Right lobe of liver (tissue), 4 donors: ENCODE results near the gene ZNF333.

Source experiments
- POLR2A ChIP-seq: fragments of 450-650 bp; IDR thresholded peaks from one replicate; pipeline ENCODE4 v1.6.1; 2017; ENCODE audit warnings: antibody characterized with exemption, mild to moderate bottlenecking
- TF ChIP-seq, protein P1 (sequence below), 4 donors: fragments of 200-600 bp in 3 of 4; fragments of 450-650 bp in 1 of 4; IDR thresholded peaks; one replicate each; pipeline versions ENCODE4 v1.5.1 to v1.8.0; 2016 to 2022; ENCODE audit warnings: antibody characterized with exemption in 4 of 4, mild to moderate bottlenecking in 2 of 4
- donor health status: DM: no; HTN: no; CAD: no.
- donor health status: DM: no; HTN: no; CAD: no.
- donor health status: DM: no; HTN: yes; CAD: no.

GRCh38 chr19:14655726-14656125, 34.1 kb upstream of the ZNF333 start:
- TF ChIP-seq, protein P1, sequence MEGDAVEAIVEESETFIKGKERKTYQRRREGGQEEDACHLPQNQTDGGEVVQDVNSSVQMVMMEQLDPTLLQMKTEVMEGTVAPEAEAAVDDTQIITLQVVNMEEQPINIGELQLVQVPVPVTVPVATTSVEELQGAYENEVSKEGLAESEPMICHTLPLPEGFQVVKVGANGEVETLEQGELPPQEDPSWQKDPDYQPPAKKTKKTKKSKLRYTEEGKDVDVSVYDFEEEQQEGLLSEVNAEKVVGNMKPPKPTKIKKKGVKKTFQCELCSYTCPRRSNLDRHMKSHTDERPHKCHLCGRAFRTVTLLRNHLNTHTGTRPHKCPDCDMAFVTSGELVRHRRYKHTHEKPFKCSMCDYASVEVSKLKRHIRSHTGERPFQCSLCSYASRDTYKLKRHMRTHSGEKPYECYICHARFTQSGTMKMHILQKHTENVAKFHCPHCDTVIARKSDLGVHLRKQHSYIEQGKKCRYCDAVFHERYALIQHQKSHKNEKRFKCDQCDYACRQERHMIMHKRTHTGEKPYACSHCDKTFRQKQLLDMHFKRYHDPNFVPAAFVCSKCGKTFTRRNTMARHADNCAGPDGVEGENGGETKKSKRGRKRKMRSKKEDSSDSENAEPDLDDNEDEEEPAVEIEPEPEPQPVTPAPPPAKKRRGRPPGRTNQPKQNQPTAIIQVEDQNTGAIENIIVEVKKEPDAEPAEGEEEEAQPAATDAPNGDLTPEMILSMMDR (IDR thresholded peaks at IDR 0.05), result no peak
- no peak for TF ChIP-seq POLR2A
